ENCODE measurements around the gene LONRF2. TPM values are rescaled to one million over a fixed set of nuclear protein-coding genes. Genes with fewer than 3 reads are reported as not detected.

Gene LONRF2
- total and polyA plus RNA-seq, 8 donors, result 2.0 to 7.1 (median 6.8) TPM

DNA sequence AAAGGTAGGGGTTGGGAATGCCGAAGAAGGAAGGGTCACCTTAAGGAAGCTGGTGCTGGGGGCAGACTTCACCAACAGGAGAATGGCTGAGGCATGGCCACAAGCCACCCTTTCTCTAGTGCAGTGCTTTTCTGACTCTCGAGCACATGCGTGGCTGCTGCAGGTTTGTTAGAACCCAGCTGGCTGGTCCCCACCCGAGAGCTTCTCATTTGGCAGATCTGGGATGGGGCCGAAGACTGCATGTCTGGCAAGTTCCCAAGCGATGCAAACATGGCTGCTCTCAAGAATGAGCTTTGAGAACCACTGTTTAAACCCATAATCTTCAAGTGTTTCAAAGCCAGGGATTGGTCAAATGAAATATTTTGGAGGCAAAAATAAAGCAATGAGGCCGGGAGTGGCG, 63.2 kb downstream of the LONRF2 start:
- DNase-seq (no peak), ATAC-seq (no peak), FAIRE-seq (no peak)
- Histone ChIP-seq H3K36me3 (no peaks in the 10 kb centered on the region), H3K4me3 (no peak overlapping the region), H3K27me3 (no peaks in the 10 kb centered on the region), H3K27ac (no peak overlapping the region), H3K9me3 (no peaks in the 10 kb centered on the region), H3K4me1 (no peaks in the 10 kb centered on the region)
- intact Hi-C loops (cut with DNase I), result loop anchor here in 1 of 3 donors (10.0 kb wide), 1 partner anchor 694 kb away; no protein-coding TSS in a partner anchor
- no peak for TF ChIP-seq CTCF (IDR thresholded peaks at IDR 0.05)
- 70 to 82% methylated on average over 8 of the region's 8 CpGs for WGBS, 2 donors

- DNase-seq (no peak), FAIRE-seq (no peak), ATAC-seq (no peak)
- Histone ChIP-seq H3K4me3 (no peak overlapping the region), H3K36me3 (no peaks in the 10 kb centered on the region), H3K27ac (no peak overlapping the region), H3K9me3 (no peaks in the 10 kb centered on the region), H3K4me1 (no peaks in the 10 kb centered on the region), H3K27me3 (no peaks in the 10 kb centered on the region)
- TF ChIP-seq CTCF (IDR thresholded peaks at IDR 0.05), result no peak
- 73 to 80% methylated on average over 9 of the region's 9 CpGs for WGBS, 2 donors
- intact Hi-C loops (cut with DNase I), result loop anchor here in 1 of 3 donors (10.0 kb wide), 1 partner anchor 693 kb away; no protein-coding TSS in a partner anchor
These were observed 64.4 kb downstream of the LONRF2 start for GRCh38 chr2:100257939-100258338.

GRCh38 chr2:100256849-100257248, 65.5 kb downstream of the LONRF2 start:
- H3K4me3 ChIP-seq, result no peak overlapping the region

GRCh38 chr2:100256416-100256815, 65.9 kb downstream of the LONRF2 start:
- intact Hi-C loops (cut with DNase I), result loop anchor here in 1 of 3 donors (10.0 kb wide), 1 partner anchor 692 kb away; no protein-coding TSS in a partner anchor
- DNase-seq (no peak), FAIRE-seq (no peak)

More at GRCh38 chr2:100256849-100257248, 65.5 kb downstream of the LONRF2 start:
- DNase-seq (no peak), FAIRE-seq (no peak), ATAC-seq (no peak)
- H3K4me1 ChIP-seq, result no peaks in the 10 kb centered on the region
- intact Hi-C loops (cut with DNase I), result loop anchor here in 1 of 3 donors (10.0 kb wide), 1 partner anchor 692 kb away; no protein-coding TSS in a partner anchor
- no peak overlapping the region for H3K27ac ChIP-seq
- H3K27me3 ChIP-seq, result no peaks in the 10 kb centered on the region
- WGBS, 2 donors, result 77 to 80% methylated on average over 2 of the region's 2 CpGs
- H3K9me3 ChIP-seq, result no peaks in the 10 kb centered on the region
- TF ChIP-seq CTCF (IDR thresholded peaks at IDR 0.05), result no peak
- H3K36me3 ChIP-seq, result no peaks in the 10 kb centered on the region

More at GRCh38 chr2:100256416-100256815, 65.9 kb downstream of the LONRF2 start:
- Histone ChIP-seq H3K27me3 (no peaks in the 10 kb centered on the region), H3K27ac (no peak overlapping the region), H3K4me1 (no peaks in the 10 kb centered on the region), H3K9me3 (no peaks in the 10 kb centered on the region), H3K4me3 (no peak overlapping the region), H3K36me3 (no peaks in the 10 kb centered on the region)
- WGBS, 2 donors, result 81 to 90% methylated on average over 11 of the region's 11 CpGs
- no peak for ATAC-seq
- no peak for TF ChIP-seq CTCF (IDR thresholded peaks at IDR 0.05)
